Measurements from ENCODE around the gene FCN1.

DNA sequence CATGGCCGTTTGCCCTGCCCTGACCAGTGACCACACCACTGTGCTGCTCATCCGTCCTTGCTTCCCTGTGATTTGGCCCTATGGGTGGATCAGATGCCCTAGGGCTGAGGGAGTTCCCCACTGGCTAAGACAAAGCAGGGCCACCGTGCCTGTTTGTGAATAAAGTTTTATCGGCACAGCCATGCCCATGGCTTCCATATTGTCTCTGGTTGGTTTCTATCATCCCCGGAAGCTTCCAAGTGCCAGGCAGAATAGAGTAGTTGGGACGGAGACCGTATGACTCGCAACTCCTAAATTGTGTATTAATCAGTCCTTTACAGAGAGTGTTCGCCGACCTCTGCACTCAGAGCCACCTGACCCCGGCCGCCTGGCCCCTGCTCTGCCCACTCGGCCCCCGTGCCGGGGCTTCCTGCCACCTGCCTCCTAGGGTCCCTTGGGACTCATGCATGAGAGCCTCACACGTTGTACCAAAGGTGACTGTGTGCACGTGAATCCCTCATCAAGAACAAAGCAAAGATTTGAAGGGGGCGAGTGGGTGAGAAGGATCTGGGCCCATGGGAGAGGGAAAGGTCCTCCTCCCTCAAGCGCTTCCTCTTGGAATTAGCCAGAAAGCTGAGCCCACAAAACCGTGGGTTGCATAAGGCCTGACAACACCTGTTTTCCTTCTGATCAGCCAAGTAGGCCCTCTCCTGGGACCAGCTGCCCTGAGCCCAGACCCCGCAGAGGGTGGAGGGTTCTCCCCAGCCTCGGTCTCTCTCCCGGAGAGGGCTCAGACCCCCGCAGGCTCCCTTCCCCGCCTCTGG lies 48.8 kb downstream of the FCN1 start:
- no peak for TF ChIP-seq POLR2A (IDR thresholded peaks at IDR 0.05)
- TF ChIP-seq, protein P1, sequence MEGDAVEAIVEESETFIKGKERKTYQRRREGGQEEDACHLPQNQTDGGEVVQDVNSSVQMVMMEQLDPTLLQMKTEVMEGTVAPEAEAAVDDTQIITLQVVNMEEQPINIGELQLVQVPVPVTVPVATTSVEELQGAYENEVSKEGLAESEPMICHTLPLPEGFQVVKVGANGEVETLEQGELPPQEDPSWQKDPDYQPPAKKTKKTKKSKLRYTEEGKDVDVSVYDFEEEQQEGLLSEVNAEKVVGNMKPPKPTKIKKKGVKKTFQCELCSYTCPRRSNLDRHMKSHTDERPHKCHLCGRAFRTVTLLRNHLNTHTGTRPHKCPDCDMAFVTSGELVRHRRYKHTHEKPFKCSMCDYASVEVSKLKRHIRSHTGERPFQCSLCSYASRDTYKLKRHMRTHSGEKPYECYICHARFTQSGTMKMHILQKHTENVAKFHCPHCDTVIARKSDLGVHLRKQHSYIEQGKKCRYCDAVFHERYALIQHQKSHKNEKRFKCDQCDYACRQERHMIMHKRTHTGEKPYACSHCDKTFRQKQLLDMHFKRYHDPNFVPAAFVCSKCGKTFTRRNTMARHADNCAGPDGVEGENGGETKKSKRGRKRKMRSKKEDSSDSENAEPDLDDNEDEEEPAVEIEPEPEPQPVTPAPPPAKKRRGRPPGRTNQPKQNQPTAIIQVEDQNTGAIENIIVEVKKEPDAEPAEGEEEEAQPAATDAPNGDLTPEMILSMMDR (IDR thresholded peaks at IDR 0.05) = no peak

All from right lobe of liver (tissue), 4 donors.